Muscle layer of duodenum (tissue), 2 donors: ENCODE data around the gene DMRT3.

Source experiments
- H3K27ac ChIP-seq: one replicate; pipeline ENCODE4 v1.7.0; 2013; ENCODE audit warnings: mild to moderate bottlenecking, low read length
- H3K27me3 ChIP-seq: one replicate; pipeline ENCODE4 v1.7.0; 2013; ENCODE audit warnings: low read depth, mild to moderate bottlenecking, control low read depth, low read length
- H3K36me3 ChIP-seq, 2 donors: one replicate each; pipeline ENCODE4 v1.7.0; 2013; ENCODE audit warnings: low read length in 2 of 2, control low read depth in 1 of 2, mild to moderate bottlenecking in 1 of 2; ENCODE audit not compliant: insufficient read depth in 2 of 2, control insufficient read depth in 1 of 2
- H3K4me1 ChIP-seq, 2 donors: one replicate each; pipeline ENCODE4 v1.7.0; 2013; ENCODE audit warnings: low read length in 2 of 2, mild to moderate bottlenecking in 2 of 2, control low read depth in 1 of 2, moderate library complexity in 1 of 2; ENCODE audit not compliant: insufficient read depth in 2 of 2, control insufficient read depth in 1 of 2
- H3K4me3 ChIP-seq, 2 donors: one replicate each; pipeline ENCODE4 v1.7.0; 2013; ENCODE audit warnings: low read length in 2 of 2, low read depth in 1 of 2, mild to moderate bottlenecking in 1 of 2
- H3K9me3 ChIP-seq, 2 donors: one replicate each; pipeline ENCODE4 v1.7.0; 2013; ENCODE audit warnings: low read length in 2 of 2, control low read depth in 1 of 2, mild to moderate bottlenecking in 1 of 2; ENCODE audit not compliant: control insufficient read depth in 1 of 2
- donor health status: healthy.

DMRT3 gene

GRCh38 chr9:1039589-1039988, 63.1 kb downstream of the DMRT3 start:
- no peak overlapping the region for H3K4me3 ChIP-seq
- H3K9me3 ChIP-seq: no peaks in the 10 kb centered on the region
- no peaks in the 10 kb centered on the region for H3K36me3 ChIP-seq
- H3K27ac ChIP-seq: no peak overlapping the region
- H3K4me1 ChIP-seq: peaks cover 0 to 12% of the 10 kb centered on the region in 2 donors
- H3K27me3 ChIP-seq: peaks cover 52% of the 10 kb centered on the region
